Stimulated activated CD8-positive, alpha-beta memory T cell treated with anti-CD3 and anti-CD28 coated beads, Interleukin-7, amount 100 ng/mL, for 4 hours (primary cell): ENCODE data around the gene KYAT1.
A peak's percentile ranks its signal among the peaks of the same experiment; 100 is the strongest.

Experiments
- DNase-seq, 2 donors: peaks; one replicate each; pipeline ENCODE4 v3.0.0-alpha.2; 2020; ENCODE audit warnings: low read depth in 2 of 2

The KYAT1 gene

GRCh38 chr9:128881884-128882676, at the start of gene KYAT1, which contains the start of gene LRRC8A:
KYAT1 (minus strand) TSS chr9:128881950; CDS start chr9:128845405, 36,545 bp downstream.
LRRC8A (plus strand) TSS chr9:128882133; CDS start chr9:128907165, 25,032 bp downstream.
- peak; percentile 96 to 97 for DNase-seq

GRCh38 chr9:128929560-128929959, 47.8 kb upstream of the KYAT1 start:
- DNase-seq: no peak

GRCh38 chr9:128928624-128929023, 46.9 kb upstream of the KYAT1 start:
- DNase-seq: no peak

GRCh38 chr9:128927731-128928411, 46.1 kb upstream of the KYAT1 start:
- DNase-seq: peak in 1 of 2 donors; percentile 24

DNA sequence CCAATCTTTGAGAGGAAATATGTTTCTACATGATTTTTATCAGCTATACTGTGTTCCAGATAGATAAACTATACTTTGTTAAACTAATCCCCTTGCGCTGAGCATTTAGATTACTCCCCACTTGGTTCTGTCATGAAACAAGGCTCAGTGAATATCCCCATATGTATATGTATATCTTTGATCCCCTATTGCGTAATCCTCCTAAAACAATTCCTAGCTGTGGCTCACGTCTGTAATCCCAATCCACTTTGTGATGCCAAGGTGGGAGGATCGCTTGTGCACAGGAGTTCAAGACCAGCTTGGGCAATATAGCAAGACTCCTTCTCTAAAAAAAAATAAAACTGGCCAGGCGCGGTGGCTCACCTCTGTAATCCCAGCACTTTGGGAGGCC, 41.7 kb upstream of the KYAT1 start:
- no peak for DNase-seq

- DNase-seq: no peak
Measured at GRCh38 chr9:128921881-128922763, 40.4 kb upstream of the KYAT1 start.

DNA sequence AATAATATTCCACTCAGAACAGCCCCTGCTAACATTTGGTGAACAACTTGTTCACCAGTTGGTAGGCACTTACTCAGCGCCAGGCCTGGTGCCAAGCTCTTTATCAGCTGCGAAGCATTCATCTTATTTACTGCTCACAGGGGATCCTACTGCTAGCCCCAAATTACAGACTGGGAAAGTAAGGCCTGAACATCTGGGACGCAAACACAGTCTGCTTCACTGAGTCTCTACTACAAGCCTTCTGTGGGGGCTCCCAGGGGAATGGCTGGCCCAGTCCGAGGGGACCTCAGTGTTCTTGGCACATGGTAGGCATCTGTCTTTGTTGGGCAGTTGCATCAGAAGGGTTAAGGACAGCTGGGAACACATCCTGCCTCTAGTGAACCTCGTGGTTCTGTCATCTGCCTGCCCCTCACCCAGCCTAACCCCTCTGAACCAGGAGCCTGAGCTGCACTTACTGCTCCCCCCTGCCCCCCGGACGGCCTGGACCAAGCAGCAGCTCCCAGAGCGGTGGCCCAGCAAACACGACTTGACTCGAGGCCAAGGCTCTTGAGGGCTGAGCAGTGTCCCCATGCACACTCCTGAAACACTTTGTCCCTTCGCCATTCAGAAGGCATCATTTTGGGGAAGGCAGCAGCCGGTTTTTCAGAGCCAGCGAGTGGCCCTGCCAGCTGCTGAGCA, 38.8 kb upstream of the KYAT1 start, which contains the start of gene PHYHD1:
PHYHD1 (plus strand) TSS at position 602 of the 678 bp plus-strand sequence. CDS start 1,342 bp downstream, outside the sequence.
- no peak for DNase-seq

DNA sequence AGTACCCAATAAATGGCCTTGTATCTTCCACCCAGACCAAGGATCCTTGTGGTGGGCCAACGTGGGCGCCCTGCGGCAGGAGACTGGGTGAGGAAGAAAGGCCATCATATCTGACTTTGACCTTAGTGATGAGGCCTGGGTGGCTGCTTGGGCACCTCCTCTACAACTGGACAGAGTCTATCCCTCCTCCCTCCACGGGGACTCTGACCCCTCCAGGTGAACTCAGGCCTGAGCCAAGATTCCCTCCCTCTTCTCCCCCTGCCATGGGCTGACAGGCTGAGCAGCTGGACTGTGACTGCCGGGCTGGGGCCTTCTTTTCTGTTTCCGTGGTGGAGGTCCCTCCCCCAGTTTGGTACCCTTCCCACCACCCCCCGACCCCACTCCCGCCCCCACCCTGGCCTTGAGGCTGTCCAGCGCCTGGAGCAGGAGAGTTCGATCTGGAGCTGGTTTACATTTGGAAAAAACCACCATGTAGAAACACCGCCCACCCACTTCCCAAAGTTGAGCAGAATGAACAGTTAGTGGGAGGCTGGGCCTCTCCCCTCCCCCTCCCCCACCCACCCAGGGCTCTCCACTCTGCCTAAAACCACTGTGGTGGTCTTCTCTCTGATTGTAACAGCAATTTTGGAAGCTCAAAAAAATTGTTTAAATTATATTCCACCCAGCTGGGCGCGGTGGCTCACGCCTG, 37.8 kb upstream of the KYAT1 start:
- no peak for DNase-seq

DNA sequence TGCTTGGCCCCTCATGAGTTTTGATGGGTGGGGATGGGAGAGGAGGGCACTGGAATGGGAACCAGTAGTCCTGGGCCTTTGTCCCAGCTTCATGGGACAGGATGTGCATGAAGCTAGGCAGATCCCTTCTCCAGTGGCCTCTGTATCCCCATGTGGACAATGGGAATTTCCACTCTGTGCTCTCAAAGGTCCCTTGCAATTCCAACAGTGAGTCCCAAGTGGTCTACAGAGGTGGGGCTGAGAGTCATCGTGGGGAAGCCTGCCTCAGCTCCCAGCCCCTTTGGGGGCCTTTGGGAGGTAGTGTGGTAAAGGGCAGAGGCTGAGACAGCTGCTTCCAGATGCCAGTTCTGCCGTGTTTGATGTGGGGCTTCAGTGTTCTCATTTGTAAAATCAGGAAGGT, 37.2 kb upstream of the KYAT1 start:
- DNase-seq: no peak

GRCh38 chr9:128917151-128917849, 35.5 kb upstream of the KYAT1 start:
- DNase-seq: no peak

GRCh38 chr9:128916745-128917144, 35.0 kb upstream of the KYAT1 start:
- no peak for DNase-seq

DNA sequence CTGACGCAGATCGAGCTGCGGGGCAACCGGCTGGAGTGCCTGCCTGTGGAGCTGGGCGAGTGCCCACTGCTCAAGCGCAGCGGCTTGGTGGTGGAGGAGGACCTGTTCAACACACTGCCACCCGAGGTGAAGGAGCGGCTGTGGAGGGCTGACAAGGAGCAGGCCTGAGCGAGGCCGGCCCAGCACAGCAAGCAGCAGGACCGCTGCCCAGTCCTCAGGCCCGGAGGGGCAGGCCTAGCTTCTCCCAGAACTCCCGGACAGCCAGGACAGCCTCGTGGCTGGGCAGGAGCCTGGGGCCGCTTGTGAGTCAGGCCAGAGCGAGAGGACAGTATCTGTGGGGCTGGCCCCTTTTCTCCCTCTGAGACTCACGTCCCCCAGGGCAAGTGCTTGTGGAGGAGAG, 34.5 kb upstream of the KYAT1 start:
- no peak for DNase-seq

DNA sequence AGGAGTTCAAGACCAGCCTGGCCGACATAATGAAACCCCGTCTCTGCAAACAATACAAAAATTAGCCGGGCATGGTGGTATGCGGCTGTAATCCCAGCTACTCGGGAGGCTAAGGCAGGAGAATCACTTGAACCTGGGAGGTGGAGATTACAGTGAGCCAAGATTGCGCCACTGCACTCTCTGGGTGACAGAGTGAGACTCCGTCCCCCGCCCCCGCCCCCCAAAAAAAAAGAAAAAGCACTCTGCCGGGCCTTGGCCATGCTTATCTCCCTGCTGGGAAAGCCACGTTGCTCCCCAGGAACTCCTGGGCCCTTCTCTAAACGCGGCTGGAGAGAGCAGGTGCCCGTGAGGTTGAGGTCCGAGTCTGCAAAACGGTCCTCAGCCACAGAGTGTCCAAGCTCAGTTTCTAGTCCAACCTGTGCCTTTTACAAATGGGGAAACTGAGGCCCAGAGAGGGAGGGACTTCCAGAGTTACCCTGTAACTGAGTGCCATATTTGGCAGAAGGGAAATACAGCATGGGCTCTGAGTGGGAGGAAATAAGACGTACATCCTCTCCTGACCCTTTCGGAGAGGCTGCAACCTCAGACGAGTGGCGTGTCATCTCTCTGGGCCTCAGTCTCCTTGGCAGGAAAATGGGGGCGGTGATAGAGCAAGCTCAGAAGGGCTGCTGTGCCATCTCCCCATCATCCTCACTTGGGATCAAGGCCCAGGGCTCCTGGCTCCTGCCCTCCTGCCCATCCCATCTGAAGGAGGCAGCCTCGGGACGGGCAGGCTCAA, 32.4 kb upstream of the KYAT1 start:
- no peak for DNase-seq

DNA sequence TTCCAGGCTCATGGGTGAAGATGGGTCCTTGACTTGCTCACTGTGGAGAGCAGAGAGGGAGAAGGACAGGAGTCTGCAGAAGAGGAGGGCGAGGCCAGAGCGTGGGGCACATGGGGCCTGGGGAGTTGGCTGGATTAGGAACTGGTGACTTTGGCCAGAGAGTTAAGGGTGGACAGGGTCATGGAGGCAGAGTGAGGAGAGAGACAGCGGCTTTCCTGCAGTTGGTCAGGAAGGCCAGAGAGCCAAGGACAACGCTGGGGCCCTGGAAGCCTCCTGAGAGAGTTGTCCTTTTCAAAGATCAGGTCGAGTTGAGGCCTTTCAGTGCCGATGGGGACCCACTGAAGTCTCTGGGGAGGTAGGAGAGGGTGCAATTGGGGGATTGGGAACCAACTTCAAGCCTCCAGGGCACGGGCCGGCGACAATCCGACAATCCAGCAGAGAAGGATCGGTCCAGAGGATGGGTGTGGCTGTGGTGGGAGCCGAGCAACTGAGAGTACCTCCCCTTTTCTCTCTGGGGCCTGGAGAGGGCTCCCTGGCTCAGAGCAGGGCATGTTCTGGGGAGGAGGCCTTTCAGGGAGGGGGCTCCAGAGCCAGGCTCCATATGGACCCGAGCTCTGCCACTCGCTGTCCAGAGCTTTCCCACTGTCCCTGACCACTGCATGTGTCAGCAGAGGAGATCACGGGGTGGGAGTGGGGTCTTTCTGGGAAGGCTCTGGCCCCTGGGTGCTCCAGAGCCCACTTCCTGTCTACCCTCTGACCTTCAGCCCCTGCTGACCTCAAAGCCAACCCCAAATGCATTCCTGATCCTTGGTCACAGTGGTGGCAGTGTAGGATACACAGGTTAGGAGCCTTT, 31.5 kb upstream of the KYAT1 start:
- no peak for DNase-seq

GRCh38 chr9:128912270-128912853, 30.6 kb upstream of the KYAT1 start:
- DNase-seq: no peak

DNA sequence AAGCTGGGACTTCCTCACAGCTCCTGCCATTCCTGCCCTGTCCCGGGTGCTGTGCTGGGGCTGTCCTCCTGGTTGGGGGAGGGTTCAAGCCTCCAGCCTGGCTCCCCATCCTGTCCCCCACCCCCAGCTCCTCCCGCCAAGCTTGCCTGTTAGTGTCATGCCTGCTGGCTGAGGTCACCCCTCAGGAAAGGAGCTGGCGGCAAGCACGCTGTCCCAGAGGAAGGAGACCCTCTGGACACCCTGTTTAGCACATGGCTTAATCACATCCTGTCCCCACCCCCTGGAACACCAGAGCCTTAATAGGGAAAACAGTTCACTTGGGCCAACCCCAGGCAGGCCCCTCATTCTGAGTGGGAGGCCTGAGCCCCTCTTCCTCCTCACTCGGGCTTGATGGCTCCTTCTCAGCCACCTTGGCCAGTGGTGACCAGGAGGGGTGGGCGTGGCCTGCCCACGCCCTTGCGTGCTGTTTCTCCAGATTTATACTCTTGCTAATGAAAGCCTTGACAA, 29.8 kb upstream of the KYAT1 start:
- no peak for DNase-seq

- DNase-seq: no peak
Measured at GRCh38 chr9:128910906-128911305, 29.2 kb upstream of the KYAT1 start.

DNA sequence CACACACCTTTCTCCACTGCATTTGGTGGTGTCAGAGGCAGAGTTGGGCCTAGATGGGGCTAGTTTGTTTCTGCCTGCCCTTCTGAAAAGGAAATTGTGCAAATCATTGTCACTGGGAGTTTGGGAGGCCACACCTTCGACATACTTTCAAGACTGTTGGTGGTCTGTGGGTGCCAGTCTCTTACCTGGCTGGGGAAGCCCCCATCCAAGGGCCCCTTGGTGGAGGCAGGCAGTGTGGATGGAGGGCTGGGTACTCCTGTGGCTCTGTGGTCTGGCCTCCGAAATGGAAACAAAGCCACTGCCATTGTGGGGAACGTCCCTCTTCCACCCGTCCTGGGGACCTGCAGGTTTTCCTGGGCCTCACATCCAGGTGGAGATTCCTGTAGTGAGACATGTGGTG, 28.1 kb upstream of the KYAT1 start:
- no peak for DNase-seq
